ENCODE data around the gene GHR.
"Not testable (repeated sequence)": the region's sequence is repeated elsewhere in the genome, so short reads cannot be mapped to it uniquely, and the experiment has no call there.

Gene GHR

DNA sequence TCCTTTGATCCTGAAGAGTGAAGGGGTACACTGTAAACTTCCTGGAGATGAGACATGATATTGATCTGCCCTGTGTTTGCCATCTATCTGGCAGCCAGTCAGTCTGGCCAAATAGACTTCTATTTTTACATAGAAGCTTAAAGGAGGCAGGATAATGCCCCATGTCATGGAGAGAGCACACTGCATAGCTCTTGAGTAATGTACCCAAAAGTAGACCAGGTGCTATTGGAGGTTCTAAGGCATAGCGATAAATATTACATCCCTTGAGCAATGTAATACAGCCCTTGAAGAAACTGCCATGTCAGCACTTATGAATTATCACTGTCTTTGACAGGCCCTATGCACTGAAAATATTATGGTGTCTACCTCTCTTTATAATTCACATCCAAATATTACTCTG is 131.8 kb downstream of the GHR start:
- intact Hi-C loops (cut with DNase I) = no loop called here
- no peak for DNase-seq

- intact Hi-C loops (cut with DNase I) = no loop called here
- DNase-seq = no peak
Measured at GRCh38 chr5:42555797-42556196, 132.6 kb downstream of the GHR start.

DNA sequence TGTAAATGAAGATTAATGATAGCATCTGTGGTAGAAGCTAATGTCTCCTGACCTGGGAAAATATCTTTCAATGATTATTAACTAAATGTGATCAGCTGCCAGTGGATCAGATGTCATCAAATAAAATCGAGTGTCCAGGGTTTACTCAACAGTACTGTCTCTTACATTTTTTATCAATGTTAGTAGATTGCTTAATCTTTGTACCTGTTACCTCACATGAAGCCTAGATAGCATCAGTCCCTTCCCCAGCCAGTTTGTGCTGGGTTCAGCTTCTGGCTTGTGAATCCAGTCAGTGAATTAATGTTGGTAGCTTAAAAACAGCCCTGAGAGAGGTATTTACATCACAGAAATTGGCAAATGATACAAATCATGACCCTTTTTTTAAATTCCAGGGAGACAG is 134.4 kb downstream of the GHR start:
- intact Hi-C loops (cut with DNase I) = no loop called here
- DNase-seq = no peak

DNA sequence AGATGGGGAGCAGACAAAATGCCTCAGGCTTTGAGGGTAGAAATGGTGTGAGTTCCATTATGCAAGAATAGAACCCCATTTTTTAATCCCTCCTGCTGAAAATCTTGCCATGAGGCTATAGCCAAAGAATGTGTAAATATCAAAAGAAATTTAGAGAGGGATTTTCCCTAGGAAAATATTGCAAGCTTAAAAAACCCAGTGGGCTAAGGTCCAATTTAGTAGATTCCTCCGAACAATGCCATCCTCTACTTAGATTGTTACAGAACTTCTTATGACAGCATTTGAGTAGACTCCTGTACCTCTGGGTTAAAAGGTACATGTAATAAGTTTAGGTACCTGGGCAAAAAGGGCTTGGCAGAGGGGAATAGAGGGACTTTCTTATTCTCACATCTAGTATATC is 138.4 kb downstream of the GHR start:
- no peak for DNase-seq
- intact Hi-C loops (cut with DNase I) = no loop called here

- no peak for DNase-seq
- intact Hi-C loops (cut with DNase I) = no loop called here
Measured at GRCh38 chr5:42564689-42565356, 141.6 kb downstream of the GHR start.

DNA sequence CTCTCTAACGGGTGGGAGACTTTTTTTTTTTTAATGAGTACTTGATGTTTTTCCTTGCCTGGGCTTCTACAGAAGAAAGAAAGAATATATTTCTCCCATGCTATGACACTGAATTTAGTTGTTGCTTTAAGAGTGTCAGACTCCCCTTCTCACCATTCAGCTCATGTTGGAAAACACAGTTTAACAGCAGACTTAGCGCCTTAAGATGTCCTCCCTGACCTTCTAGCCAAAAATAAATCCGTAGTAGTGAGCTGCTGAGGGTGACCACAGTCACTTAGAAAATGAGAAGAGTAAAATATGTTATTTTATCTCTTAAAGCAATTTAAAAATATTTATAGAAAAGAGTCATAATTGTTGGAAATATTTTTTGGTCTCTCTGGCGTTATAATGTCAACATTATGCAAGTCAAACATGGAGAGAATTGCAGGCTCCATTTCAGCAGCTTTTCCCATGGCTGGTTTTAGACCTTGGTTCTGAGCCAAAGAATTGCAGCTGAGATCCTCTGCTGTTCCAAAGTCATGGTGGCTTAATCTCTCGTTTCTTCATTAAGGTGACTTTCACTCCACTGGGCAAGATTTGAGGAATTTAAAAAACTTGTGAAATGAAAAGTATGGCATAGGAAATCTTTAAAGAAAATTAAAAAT is 143.5 kb downstream of the GHR start:
- DNase-seq = no peak
- intact Hi-C loops (cut with DNase I) = no loop called here

DNA sequence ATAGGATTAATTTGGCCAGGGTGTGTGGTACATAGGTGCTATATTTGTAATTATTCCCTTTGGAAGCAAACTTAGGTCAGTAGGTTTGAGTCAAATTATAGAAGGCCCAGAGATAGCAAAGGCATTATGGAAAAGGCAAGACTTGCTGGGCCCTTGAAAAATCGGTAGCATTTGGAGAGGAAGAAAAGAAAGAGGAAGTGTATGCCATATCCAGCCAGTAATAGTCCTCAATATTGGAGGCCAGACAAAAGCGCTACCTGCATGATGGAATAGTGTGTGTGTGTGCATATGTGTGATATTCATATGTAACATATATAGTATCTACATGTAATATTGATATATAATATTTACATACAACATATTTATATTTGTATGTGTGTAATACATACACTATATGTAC is 146.1 kb downstream of the GHR start:
- no peak for DNase-seq
- intact Hi-C loops (cut with DNase I) = no loop called here

DNA sequence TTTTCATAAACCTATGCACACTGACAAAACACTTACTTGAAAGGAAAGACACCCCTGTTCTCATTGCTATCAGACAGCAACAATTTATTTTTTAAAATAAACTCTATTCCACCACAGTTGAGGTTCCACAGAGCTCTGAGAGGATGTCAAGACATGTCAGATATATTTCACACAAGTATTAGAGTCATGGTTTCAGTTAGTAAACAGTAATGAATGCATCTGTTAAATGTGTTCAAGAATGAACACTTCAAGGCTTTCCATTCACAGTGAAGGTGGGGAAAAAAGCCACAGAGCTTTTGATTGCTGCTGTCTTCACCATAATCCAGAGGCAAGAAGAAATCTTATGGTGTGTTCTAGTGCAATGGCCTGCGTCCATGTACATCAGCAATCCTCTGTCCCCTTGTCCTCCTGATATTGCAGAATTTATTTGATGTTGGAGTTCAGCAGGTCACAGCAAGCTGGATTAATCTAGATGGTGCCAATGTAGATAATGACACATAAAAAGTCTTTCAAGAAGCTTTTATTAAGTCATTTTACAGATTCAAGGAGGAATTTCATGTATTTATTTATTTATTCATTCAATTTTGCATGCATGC is 146.8 kb downstream of the GHR start:
- intact Hi-C loops (cut with DNase I) = no loop called here
- DNase-seq = no peak

- peak in 1 of 42 donors; percentile 30 for DNase-seq
- intact Hi-C loops (cut with DNase I) = no loop called here
Measured at GRCh38 chr5:42570966-42571960, 148.0 kb downstream of the GHR start.

DNA sequence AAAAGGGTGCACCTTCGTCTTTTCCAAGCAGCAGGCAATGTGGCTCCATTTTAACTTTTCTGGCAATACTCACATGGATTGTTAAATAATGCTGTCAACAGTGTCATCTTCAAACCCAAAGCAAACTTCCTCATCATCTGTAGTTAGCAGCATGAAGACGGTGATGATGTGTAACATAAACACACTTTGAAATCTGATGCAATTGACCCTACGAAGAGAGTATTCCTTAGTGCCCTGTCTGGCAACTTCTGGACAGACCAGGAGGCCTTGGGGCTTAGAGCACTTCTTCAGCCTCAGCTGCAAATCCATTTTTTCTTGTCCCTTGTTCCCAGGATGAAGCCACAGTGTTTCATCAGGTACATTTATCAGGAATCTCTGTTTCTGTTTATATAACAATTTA is 149.1 kb downstream of the GHR start:
- intact Hi-C loops (cut with DNase I) = no loop called here
- DNase-seq = no peak

DNA sequence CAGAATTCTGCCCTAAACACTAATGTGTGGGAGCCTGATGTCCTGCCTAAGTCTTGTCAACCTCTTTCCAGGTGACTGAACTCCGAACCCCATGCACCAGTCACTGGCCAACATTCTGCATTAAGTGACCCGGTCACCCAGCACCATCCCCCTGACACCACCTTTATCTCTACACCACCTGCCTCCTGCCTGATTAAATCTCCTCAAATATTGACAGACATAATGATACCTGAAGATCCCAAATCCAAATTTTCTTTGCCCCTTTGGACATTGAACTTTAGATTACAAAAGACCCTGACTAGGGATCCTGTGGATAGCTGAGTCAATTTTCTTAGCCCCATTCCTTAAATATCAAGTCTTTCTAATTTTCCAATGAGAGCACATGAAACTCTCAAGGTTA is 150.1 kb downstream of the GHR start:
- DNase-seq = no peak
- intact Hi-C loops (cut with DNase I) = no loop called here

DNA sequence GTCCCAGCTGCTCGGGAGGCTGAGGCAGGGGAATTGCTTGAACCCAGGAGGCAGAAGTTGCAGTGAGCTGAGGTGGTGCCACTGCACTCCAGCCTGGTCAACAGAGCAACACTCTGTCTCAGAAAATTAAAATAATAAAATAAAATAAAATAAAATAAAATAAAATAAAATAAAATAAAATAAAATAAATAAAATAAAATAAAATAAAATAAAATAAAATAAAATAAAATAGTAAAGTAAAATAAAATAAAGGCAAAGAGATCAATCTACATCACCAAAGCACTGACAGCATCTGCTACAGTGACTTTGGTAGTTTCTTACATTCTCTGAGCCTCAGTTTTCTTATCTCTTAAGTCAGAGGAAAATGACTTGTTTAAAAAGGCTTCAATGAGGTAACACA is 152.7 kb downstream of the GHR start:
- DNase-seq; intact Hi-C loops (cut with DNase I): not testable (repeated sequence)

GRCh38 chr5:42578901-42579300 is 155.7 kb downstream of the GHR start:
- intact Hi-C loops (cut with DNase I); DNase-seq: not testable (repeated sequence)

- intact Hi-C loops (cut with DNase I) = no loop called here
- no peak for DNase-seq
Measured at GRCh38 chr5:42579320-42579719, 156.1 kb downstream of the GHR start.

- intact Hi-C loops (cut with DNase I) = loop anchor here (10.0 kb wide), 1 partner anchor 157 kb away; the partner anchor contains the start of gene GHR
- DNase-seq = no peak
Measured at GRCh38 chr5:42581845-42582244, 158.6 kb downstream of the GHR start.

DNA sequence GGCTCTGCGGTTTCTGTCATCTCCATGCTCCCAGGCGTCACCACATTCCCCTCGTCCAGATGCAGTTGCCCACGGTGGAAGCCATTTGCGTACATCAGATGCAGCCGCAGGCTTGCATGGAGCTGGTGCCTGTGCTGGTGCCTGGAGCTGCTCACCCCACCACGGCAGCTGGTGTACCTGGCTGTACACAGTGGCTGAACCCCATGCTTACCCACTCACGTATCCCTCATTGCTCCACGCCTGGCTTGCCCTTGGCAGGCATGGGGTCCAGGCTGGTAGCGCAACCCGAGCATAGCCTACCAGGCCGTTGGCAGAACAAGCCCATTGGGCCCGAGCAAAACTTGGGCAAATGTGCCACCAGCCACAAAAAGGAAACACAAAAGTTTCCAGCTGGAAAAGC is 159.5 kb downstream of the GHR start:
- DNase-seq = no peak
- intact Hi-C loops (cut with DNase I) = loop anchor here (10.0 kb wide), 1 partner anchor 158 kb away; the partner anchor contains the start of gene GHR

DNA sequence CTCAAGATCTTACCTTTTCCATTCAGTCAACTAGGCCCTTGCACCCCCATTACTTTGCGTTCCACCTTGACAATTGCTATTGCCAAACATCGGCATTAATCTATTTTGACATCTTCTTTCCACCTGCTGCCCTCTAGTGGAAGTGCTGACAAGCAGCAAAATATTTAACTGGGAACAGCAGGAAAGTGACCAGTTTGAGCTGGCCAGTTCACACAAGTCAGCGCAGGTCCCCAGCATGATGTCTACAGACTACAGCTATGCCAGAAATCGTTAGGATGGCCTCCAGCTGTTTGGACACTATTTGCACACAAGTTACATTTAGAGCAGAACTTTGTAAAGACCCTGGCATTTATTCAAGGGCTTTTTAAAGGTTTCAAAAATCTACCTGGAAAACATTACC is 160.1 kb downstream of the GHR start:
- DNase-seq = peak in 32 of 42 donors; percentile 5 to 80 (median 52)
- intact Hi-C loops (cut with DNase I) = loop anchor here (10.0 kb wide), 1 partner anchor 159 kb away; the partner anchor contains the start of gene GHR

- DNase-seq = peak in 3 of 42 donors; percentile 14 to 40 (median 21)
- intact Hi-C loops (cut with DNase I) = loop anchor here (10.0 kb wide), 1 partner anchor 162 kb away; the partner anchor contains the start of gene GHR
Measured at GRCh38 chr5:42586625-42587024, 163.4 kb downstream of the GHR start.

DNA sequence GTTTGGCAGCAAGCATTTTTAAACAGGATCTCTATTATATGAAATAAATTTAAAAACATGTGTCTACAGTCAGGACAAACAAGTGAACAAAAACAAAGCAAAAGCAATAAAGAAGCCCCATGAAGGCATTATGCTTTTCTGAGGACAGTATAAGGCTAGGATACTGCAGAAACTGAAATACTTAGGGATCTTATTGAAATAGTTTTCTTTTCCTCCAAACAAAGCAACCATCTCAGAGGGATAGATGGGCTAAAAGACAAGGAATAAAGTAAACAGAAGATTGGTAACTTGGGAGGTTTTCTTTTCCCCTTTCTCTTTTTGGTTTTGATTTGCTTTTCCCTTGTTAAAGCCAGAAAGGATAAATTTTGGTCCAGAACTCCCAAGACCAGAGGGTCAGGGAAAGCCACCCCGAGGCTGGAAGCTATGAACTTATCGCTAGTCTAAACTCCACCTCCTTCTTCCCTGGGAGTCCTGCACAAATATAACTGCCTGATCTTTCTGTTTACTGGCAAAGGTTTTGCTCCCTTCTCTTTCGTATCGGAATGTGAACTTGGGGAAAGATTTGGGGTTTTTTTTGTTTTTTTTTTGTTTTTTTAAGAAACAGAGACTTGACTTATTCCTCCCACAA is 164.0 kb downstream of the GHR start:
- intact Hi-C loops (cut with DNase I) = loop anchor here (10.0 kb wide), 1 partner anchor 162 kb away; the partner anchor contains the start of gene GHR

More for the DNA sequence above, 164.0 kb downstream of the GHR start:
- DNase-seq = no peak
